NT2/D1 (cell line): ENCODE measurements around the gene LIPK.

ENCODE experiments used
- DNase-seq: peaks from one replicate; pipeline ENCODE4 v3.0.0-alpha.2; 2011; ENCODE audit warnings: low read depth, low spot score
- H3K27me3 ChIP-seq: 2 replicates; pipeline ENCODE4 v1.6.0; 2011; ENCODE audit warnings: mild to moderate bottlenecking; ENCODE audit not compliant: insufficient read length, insufficient read depth
- H3K36me3 ChIP-seq: 2 replicates; pipeline ENCODE4 v1.6.1; 2011; ENCODE audit warnings: mild to moderate bottlenecking, low read length, mixed read lengths; ENCODE audit not compliant: insufficient read depth, insufficient read length
- H3K4me1 ChIP-seq: 2 replicates; pipeline ENCODE4 v1.5.1; 2011; ENCODE audit not compliant: insufficient read depth, insufficient read length
- H3K4me3 ChIP-seq: 2 replicates; pipeline ENCODE4 v1.5.1; 2011; ENCODE audit warnings: low read depth; ENCODE audit not compliant: insufficient read length
- H3K9ac ChIP-seq: 2 replicates; pipeline ENCODE4 v1.6.0; 2011; ENCODE audit warnings: low read depth; ENCODE audit not compliant: insufficient read length
- H3K9me3 ChIP-seq: 2 replicates; pipeline ENCODE4 v1.5.1; 2011; ENCODE audit warnings: mild to moderate bottlenecking, low read length; ENCODE audit not compliant: insufficient read depth
- SUZ12 ChIP-seq: IDR thresholded peaks from 2 replicates; pipeline ENCODE4 v1.6.1; 2011; ENCODE audit not compliant: insufficient read length, insufficient read depth; ENCODE audit errors: extremely low read depth
- YY1 ChIP-seq: IDR thresholded peaks from 2 replicates; pipeline ENCODE4 v1.6.1; 2011; ENCODE audit not compliant: insufficient read length, insufficient read depth
- ZNF274 ChIP-seq: IDR thresholded peaks from 2 replicates; pipeline ENCODE4 v1.6.1; 2011; ENCODE audit warnings: mild to moderate bottlenecking, low read depth, low read length

LIPK gene

DNA sequence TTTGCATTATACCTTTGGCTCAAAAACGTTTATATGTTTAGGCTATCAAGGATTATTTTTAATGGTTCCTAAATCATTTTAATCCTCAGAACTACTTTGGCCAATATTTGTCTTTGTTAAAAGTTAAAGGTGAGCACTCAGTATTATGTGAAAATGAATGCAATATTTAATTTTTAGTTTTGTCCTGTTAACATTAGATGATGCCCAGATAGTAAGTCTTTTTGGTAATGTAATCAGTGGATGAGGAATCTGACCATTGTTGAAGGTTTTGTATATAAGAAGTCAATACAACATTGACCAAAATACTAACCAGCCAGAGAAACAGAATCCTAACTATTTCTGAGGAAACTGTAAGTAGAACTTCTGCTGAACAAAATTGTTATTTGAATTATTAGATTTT lies 41.9 kb upstream of the LIPK start, which contains the start of gene LIPF:
Gene LIPF, plus strand, starts transcription at position 301 of the 400 bp plus-strand sequence. CDS start 2,856 bp downstream, outside the sequence.
- Histone ChIP-seq H3K4me3 (no peak within 1 kb of the TSS), H3K9ac (no peak within 1 kb of the TSS), H3K9me3 (no peaks in the 10 kb centered on the region), H3K4me1 (no peaks in the 10 kb centered on the region), H3K36me3 (no peaks in the 10 kb centered on the region), H3K27me3 (no peaks in the 10 kb centered on the region)
- no peak for TF ChIP-seq ZNF274
- TF ChIP-seq SUZ12, result no peak
- TF ChIP-seq YY1, result no peak
- DNase-seq, result no peak

DNA sequence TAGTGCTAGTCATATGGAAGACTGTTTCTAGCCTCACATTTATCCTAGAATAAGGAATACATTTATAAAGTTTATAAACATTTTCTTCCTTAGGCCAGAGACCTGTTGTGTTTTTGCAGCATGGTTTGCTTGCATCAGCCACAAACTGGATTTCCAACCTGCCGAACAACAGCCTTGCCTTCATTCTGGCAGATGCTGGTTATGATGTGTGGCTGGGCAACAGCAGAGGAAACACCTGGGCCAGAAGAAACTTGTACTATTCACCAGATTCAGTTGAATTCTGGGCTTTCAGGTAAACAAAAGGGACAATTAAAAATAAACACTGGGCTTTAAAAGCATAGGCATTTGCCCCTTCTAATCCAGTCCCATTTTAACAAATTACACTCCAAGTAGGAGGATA lies 37.6 kb upstream of the LIPK start:
- Histone ChIP-seq H3K9ac (no peak overlapping the region), H3K36me3 (no peaks in the 10 kb centered on the region), H3K4me1 (no peaks in the 10 kb centered on the region), H3K9me3 (no peaks in the 10 kb centered on the region), H3K27me3 (no peaks in the 10 kb centered on the region), H3K4me3 (no peak overlapping the region)
- no peak for DNase-seq
- TF ChIP-seq YY1 (no peak), SUZ12 (no peak), ZNF274 (no peak)

DNA sequence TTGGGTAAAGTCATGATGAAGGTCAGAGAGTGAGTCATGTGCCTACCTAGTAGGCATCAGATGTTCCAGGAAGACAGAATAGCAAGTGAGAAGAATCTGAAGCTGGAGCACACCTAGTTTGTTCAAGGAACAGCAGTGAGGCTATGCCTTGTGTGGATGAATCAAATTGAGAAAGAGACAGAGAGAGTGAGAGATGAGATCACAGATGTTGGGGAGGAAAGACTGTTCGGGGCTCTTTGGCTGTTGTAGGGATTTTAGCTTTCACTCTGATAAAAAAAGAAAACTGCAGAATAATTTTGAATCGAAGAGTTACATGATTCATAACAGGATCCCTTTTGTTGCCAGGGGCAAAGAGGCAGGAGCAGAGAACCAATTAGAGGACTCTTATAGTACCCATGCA lies 35.6 kb upstream of the LIPK start:
- no peak for DNase-seq
- no peaks in the 10 kb centered on the region for H3K27me3 ChIP-seq
- H3K36me3 ChIP-seq, result no peaks in the 10 kb centered on the region
- no peak overlapping the region for H3K4me3 ChIP-seq
- no peak overlapping the region for H3K9ac ChIP-seq
- no peaks in the 10 kb centered on the region for H3K9me3 ChIP-seq
- TF ChIP-seq SUZ12, result no peak
- no peak for TF ChIP-seq ZNF274
- no peak for TF ChIP-seq YY1
- no peaks in the 10 kb centered on the region for H3K4me1 ChIP-seq

DNA sequence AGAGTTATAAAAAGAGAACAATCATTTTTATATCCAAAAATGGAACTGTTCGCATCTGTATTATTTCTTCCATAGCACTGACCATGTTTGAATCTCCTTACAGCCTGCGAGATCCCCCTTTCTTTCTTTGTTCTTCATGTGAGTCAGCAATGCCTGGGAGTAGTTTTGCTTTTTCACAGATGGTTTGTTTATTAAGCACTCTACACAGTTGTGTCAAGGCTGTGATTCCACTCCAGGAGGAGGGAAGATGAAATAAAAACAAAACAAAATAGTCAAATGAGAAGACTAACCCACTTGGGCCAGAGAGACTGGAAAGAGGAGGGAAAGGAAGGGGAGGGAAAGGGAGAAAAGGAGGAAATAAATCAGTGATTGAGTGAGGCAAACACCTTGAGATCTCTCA lies 34.0 kb upstream of the LIPK start:
- H3K4me1 ChIP-seq, result no peaks in the 10 kb centered on the region
- H3K9me3 ChIP-seq, result no peaks in the 10 kb centered on the region
- TF ChIP-seq YY1 (no peak), ZNF274 (no peak), SUZ12 (no peak)
- no peak overlapping the region for H3K9ac ChIP-seq
- no peak overlapping the region for H3K4me3 ChIP-seq
- no peak for DNase-seq
- no peaks in the 10 kb centered on the region for H3K27me3 ChIP-seq
- H3K36me3 ChIP-seq, result no peaks in the 10 kb centered on the region

DNA sequence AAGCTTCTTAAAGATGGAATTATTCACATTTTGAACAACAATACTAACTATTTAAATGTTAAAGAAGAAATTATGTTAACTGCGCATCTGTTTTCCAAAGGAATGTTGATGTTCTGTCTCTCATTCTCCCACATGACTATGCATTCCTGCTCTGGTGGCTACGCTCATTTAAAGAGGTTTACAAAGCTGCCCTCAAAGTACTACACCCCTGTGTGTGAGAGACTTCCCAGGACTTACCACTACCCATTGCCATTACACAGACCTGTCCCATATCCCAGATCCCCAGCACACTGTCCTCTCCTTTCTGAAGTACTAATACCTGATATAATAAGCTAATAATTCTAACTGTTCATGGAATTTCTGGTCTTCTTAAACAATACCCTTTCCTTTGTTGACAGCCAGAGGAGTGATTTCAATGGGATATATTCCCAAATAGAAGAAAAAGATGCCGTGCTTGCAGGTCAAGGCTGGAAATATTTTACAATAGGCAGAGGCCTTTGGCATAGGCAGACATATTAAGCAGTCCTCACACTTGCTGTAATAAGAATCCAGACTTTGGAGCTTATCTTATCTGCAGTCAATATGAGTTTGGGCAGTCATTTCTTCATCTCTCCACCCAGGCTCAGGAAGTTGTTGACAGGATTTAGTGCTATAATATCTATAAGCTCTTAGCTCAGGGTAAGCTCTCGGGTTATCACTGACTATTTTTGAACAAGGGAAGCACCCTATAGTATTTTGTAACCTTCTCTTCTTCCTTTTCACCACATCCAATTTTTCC lies 29.6 kb upstream of the LIPK start:
- Histone ChIP-seq H3K4me3 (no peak overlapping the region), H3K4me1 (no peaks in the 10 kb centered on the region), H3K36me3 (no peaks in the 10 kb centered on the region), H3K9ac (no peak overlapping the region), H3K9me3 (no peaks in the 10 kb centered on the region), H3K27me3 (no peaks in the 10 kb centered on the region)
- no peak for DNase-seq
- TF ChIP-seq YY1, result no peak
- no peak for TF ChIP-seq ZNF274
- no peak for TF ChIP-seq SUZ12

DNA sequence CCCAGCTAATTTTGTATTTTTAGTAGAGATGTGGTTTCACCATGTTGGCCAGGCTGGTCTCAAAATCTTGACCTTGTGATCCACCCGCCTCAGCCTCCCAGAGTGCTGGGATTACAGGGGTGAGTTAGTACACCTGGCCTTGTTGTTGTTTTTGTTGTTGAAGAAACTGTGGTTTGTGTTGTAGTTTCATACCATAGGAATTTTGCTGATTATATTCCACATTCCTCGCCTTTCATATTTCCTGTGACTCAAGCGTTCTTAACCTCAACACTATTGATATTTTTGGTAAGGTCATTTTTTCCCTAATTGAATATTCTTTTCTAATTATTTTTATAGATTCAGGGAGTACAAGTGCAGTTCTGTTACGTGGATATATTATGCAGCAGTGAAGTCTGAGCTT lies 25.1 kb upstream of the LIPK start:
- no peak for TF ChIP-seq YY1
- TF ChIP-seq SUZ12, result no peak
- no peak for TF ChIP-seq ZNF274
- H3K4me3 ChIP-seq, result no peak overlapping the region
- no peaks in the 10 kb centered on the region for H3K9me3 ChIP-seq
- DNase-seq, result no peak
- H3K4me1 ChIP-seq, result no peaks in the 10 kb centered on the region
- H3K27me3 ChIP-seq, result no peaks in the 10 kb centered on the region
- H3K9ac ChIP-seq, result no peak overlapping the region
- no peaks in the 10 kb centered on the region for H3K36me3 ChIP-seq

DNA sequence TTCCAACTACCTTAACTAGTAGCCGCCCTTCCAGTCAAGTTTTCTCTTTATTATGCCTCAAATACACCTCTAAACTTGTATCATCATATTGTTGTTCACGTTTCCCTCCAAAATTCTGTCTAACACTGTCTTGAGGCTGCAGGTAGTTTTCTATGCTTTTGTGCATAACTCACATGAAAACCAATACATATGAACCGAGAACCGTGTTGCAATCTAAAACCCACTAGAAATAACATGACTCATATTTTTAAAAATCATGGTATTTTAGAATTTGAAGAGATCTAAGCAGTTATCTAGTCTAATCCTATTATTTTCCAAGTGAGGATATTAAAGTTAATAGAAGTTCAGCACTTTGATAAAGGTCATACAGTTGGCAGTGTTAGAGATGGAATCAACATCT lies 23.6 kb upstream of the LIPK start:
- Histone ChIP-seq H3K9me3 (no peaks in the 10 kb centered on the region), H3K4me3 (no peak overlapping the region), H3K9ac (no peak overlapping the region), H3K4me1 (no peaks in the 10 kb centered on the region), H3K36me3 (no peaks in the 10 kb centered on the region), H3K27me3 (no peaks in the 10 kb centered on the region)
- TF ChIP-seq SUZ12 (no peak), ZNF274 (no peak), YY1 (no peak)
- no peak for DNase-seq
